ENCODE results near the gene PSD2. TPM values are rescaled to one million over a fixed set of nuclear protein-coding genes. Genes with fewer than 3 reads are reported as not detected.

PSD2 gene
- total RNA-seq, 1 experiment from 2014 or later, result 0.79 TPM

DNA sequence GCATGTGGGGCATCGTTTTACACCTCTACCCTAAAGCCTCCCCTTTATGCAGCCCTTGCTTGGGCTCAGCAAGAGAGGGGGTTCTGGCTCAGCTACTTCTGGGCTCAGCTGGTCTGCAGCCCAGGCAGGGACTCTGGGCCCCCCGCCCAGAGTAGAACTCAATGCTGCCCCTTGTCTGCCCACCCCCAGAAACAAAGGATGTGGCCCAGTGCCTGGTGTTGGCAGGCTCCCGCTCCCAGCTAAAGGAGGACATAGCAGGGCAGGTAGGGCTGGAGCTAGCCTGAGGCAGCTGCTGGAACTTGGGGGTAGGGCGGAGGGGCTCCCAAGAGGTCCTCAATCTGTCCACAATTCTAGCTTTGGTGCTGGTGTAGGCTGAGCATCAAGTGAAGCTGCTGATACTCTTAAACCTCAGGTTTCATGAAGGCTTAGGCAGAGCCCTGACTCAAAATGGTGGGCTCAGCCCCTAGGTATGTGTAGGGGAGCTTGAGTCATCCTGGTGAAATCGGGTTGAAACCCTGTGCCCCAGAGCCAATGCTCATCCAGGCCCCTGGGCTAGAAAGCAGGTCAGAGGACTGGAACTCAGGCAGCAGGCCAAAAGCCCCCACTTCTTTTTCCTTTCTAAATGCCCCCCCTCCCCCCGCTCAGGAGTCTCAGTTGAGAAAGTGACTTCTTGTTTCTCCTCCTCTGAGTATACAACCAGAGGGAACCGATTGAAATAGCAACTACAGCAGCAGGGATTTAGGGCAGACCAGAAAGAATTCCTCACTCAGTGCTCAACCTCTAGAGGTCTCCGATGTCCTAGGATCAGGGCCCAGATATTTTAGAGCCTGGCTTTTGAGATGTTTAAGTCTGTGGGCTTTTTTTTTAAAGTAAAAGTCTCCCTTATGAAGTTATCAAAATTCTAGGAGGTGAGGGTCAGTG lies 11.4 kb downstream of the PSD2 start:
- BruUV-seq (replicated peaks), result no TSS peak
- ChIA-PET CTCF (no interaction called here), RAD21 (ENCODE audit: low non-redundant PET in 1 of 2, low total read pairs in 2 of 2, uncharacterized antibody in 2 of 2, unreplicated experiment in 2 of 2) (no interaction called here), POLR2A (no interaction called here)
- Histone ChIP-seq H3K9me3 (ENCODE audit: control insufficient read depth in 1 of 2, insufficient read depth in 1 of 2, low read depth in 1 of 2, low read length in 2 of 2) (no peaks in the 10 kb centered on the region), H3K9me2 (ENCODE audit: insufficient read depth) (no peaks in the 10 kb centered on the region), H3K36me3 (ENCODE audit: control insufficient read depth in 1 of 2, insufficient read depth in 2 of 2, low read length in 2 of 2) (no peaks in the 10 kb centered on the region), H2AFZ (ENCODE audit: low read depth, low read length, poor library complexity, severe bottlenecking) (no peak overlapping the region), H3K27me3 (ENCODE audit: insufficient read depth, low read length) (peaks cover 13% of the 10 kb centered on the region; the same call in 1 of the 2 replicates), H3K4me2 (ENCODE audit: low read length) (no peak overlapping the region), H3K27ac (ENCODE audit: low read depth, low read length) (no peak overlapping the region), H4K20me1 (ENCODE audit: insufficient read depth) (no peaks in the 10 kb centered on the region), H3K4me3 (replicated peaks in 1 of 2; ENCODE audit: low read depth in 1 of 2, low read length in 2 of 2) (no peak overlapping the region), H3K79me2 (ENCODE audit: insufficient read depth, low read length) (no peaks in the 10 kb centered on the region), H3K4me1 (ENCODE audit: control insufficient read depth in 1 of 2, insufficient read depth in 2 of 2, low read length in 2 of 2) (no peaks in the 10 kb centered on the region), H3K9ac (ENCODE audit: low read length) (no peak overlapping the region)
- intact Hi-C loops (cut with micrococcal nuclease), result no loop called here
- no peak for ATAC-seq
- TF ChIP-seq, protein P1, sequence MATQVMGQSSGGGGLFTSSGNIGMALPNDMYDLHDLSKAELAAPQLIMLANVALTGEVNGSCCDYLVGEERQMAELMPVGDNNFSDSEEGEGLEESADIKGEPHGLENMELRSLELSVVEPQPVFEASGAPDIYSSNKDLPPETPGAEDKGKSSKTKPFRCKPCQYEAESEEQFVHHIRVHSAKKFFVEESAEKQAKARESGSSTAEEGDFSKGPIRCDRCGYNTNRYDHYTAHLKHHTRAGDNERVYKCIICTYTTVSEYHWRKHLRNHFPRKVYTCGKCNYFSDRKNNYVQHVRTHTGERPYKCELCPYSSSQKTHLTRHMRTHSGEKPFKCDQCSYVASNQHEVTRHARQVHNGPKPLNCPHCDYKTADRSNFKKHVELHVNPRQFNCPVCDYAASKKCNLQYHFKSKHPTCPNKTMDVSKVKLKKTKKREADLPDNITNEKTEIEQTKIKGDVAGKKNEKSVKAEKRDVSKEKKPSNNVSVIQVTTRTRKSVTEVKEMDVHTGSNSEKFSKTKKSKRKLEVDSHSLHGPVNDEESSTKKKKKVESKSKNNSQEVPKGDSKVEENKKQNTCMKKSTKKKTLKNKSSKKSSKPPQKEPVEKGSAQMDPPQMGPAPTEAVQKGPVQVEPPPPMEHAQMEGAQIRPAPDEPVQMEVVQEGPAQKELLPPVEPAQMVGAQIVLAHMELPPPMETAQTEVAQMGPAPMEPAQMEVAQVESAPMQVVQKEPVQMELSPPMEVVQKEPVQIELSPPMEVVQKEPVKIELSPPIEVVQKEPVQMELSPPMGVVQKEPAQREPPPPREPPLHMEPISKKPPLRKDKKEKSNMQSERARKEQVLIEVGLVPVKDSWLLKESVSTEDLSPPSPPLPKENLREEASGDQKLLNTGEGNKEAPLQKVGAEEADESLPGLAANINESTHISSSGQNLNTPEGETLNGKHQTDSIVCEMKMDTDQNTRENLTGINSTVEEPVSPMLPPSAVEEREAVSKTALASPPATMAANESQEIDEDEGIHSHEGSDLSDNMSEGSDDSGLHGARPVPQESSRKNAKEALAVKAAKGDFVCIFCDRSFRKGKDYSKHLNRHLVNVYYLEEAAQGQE (IDR thresholded peaks at IDR 0.05; ENCODE audit: low read depth), result no peak
- TF ChIP-seq, protein P2, sequence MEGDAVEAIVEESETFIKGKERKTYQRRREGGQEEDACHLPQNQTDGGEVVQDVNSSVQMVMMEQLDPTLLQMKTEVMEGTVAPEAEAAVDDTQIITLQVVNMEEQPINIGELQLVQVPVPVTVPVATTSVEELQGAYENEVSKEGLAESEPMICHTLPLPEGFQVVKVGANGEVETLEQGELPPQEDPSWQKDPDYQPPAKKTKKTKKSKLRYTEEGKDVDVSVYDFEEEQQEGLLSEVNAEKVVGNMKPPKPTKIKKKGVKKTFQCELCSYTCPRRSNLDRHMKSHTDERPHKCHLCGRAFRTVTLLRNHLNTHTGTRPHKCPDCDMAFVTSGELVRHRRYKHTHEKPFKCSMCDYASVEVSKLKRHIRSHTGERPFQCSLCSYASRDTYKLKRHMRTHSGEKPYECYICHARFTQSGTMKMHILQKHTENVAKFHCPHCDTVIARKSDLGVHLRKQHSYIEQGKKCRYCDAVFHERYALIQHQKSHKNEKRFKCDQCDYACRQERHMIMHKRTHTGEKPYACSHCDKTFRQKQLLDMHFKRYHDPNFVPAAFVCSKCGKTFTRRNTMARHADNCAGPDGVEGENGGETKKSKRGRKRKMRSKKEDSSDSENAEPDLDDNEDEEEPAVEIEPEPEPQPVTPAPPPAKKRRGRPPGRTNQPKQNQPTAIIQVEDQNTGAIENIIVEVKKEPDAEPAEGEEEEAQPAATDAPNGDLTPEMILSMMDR (IDR thresholded peaks at IDR 0.05 in 2 of 3, conservative IDR thresholded peaks at IDR 0.05 in 1 of 3; ENCODE audit: borderline replicate concordance in 1 of 3, insufficient read depth in 1 of 3, low read depth in 2 of 3, low read length in 2 of 3), result no peak
- TF ChIP-seq SRF (IDR thresholded peaks at IDR 0.05; ENCODE audit: low read depth), result no peak
- DNase-seq (ENCODE audit: low read depth, low spot score), result no peak
